TTC549 (cell line): ENCODE measurements around the gene IFT43.
"Not testable (repeated sequence)": the region's sequence is repeated elsewhere in the genome, so short reads cannot be mapped to it uniquely, and the experiment has no call there.

Experiments used
- FAIRE-seq: peaks from 2 replicates; lab custom pipeline; 2012; peaks lifted over from hg19 to GRCh38; lab: Jason Lieb, UNC

Gene IFT43

GRCh38 chr14:75981426-75982265 is 3.9 kb upstream of the IFT43 start, which contains the start of gene TGFB3:
Gene TGFB3, minus strand, starts transcription at chr14:75981995. Its CDS starts 1,102 bp downstream, at chr14:75980893.
- FAIRE-seq = no peak

GRCh38 chr14:75982266-75983018 is 3.1 kb upstream of the IFT43 start:
- no peak for FAIRE-seq

- no peak for FAIRE-seq
These were observed 2.6 kb upstream of the IFT43 start for GRCh38 chr14:75983019-75983358.

- no peak for FAIRE-seq
These were observed 889 bp upstream of the IFT43 start for GRCh38 chr14:75984674-75985073.

GRCh38 chr14:75986439-75986765 is 839 bp downstream of the IFT43 start:
- FAIRE-seq = no peak

GRCh38 chr14:75987201-75987970 is 1.8 kb downstream of the IFT43 start:
- no peak for FAIRE-seq

- no peak for FAIRE-seq
These were observed 3.6 kb downstream of the IFT43 start for GRCh38 chr14:75989134-75989533.

- FAIRE-seq = no peak
These were observed 4.7 kb downstream of the IFT43 start for GRCh38 chr14:75990297-75990696.

- FAIRE-seq = no peak
These were observed 6.2 kb downstream of the IFT43 start for GRCh38 chr14:75991753-75992152.

GRCh38 chr14:75993567-75994041 is 8.0 kb downstream of the IFT43 start:
- no peak for FAIRE-seq

GRCh38 chr14:75995372-75996041 is 9.9 kb downstream of the IFT43 start:
- no peak for FAIRE-seq

GRCh38 chr14:75996488-75996887 is 10.9 kb downstream of the IFT43 start:
- no peak for FAIRE-seq

GRCh38 chr14:75999511-76000190 is 14.1 kb downstream of the IFT43 start:
- no peak for FAIRE-seq

GRCh38 chr14:76002383-76002782 is 16.8 kb downstream of the IFT43 start:
- FAIRE-seq = no peak

GRCh38 chr14:76006253-76006652 is 20.7 kb downstream of the IFT43 start:
- FAIRE-seq = no peak

- FAIRE-seq = no peak
These were observed 21.8 kb downstream of the IFT43 start for GRCh38 chr14:76007379-76007778.

- no peak for FAIRE-seq
These were observed 22.3 kb downstream of the IFT43 start for GRCh38 chr14:76007852-76008251.

- FAIRE-seq = not testable (repeated sequence)
These were observed 24.1 kb downstream of the IFT43 start for GRCh38 chr14:76009627-76010026.

GRCh38 chr14:76011930-76012329 is 26.4 kb downstream of the IFT43 start:
- FAIRE-seq = no peak

- FAIRE-seq = no peak
These were observed 26.8 kb downstream of the IFT43 start for GRCh38 chr14:76012354-76012753.

GRCh38 chr14:76015191-76015590 is 29.6 kb downstream of the IFT43 start:
- FAIRE-seq = no peak

GRCh38 chr14:76015668-76016067 is 30.1 kb downstream of the IFT43 start:
- no peak for FAIRE-seq
